ENCODE results near the gene CEP295NL. TPM values are rescaled to one million over a fixed set of nuclear protein-coding genes. Genes with fewer than 3 reads are reported as not detected.

CEP295NL gene
- total RNA-seq, 6 experiments from 2014 or later, result 0.85 to 2.7 (median 1.6) TPM

DNA sequence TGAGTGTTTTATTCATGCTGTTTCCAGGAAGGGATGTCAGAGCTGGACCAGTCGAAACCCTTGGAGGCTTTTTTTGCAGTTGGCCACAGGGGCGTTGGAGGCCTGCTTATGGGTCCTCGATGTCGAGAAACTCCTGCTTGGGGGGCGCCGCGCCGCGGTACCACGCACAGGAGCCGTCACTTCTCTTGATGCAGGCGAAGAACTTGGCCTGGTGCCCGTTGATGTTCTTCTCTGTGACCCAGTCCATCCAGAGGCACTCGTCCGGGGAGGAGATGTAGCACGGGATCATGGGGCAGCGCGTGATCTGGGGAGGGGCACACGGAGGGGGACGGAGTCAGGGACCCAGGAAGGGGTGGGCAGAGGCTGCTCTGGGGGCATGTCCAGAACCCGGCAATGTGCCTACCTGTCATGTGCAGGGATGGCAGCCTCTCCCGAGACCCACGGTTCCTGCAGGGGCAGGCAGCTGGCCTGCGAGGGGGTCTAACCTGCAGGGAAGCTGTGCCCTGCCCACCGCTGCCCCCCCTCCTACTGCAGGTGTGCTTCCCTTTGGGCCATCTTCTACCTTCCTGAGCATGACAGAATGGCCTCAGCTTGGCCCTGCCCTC is 47.3 kb downstream of the CEP295NL start:
- Mint-ChIP-seq H3K27me3 (ENCODE audit: insufficient read depth) (peaks cover 14% of the 10 kb centered on the region), H3K36me3 (ENCODE audit: low read depth) (peaks cover 25% of the 10 kb centered on the region), H3K4me1 (ENCODE audit: low read depth) (no peaks in the 10 kb centered on the region; the same call in 1 of the 2 replicates), H3K4me3 (no peak overlapping the region), H3K27ac (no peak overlapping the region), H3K9me3 (peaks cover 3% of the 10 kb centered on the region; the same call in 1 of the 2 replicates)
- TF ChIP-seq CTCF (IDR thresholded peaks at IDR 0.05), result no peak
- DNase-seq, result no peak

DNA sequence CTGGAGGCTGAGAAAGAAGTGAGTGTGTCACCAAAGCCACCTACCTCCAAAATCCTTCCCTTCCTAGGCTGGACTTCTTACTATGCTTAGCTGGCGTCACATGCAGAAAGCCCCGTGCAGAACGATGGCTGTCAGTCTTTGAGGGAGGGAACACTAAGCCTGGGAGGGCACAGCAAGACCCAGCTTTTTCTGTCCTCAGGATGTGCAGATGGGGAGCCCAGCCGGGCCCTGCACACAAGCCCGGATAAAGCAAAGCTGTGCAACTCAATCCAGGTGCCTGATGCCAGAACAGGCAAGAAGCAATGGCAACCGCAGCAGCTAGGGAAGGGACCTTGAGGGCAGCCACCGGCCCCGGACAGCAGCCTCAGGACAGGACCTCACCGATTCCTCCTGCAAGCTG is 48.5 kb downstream of the CEP295NL start:
- Mint-ChIP-seq H3K36me3 (ENCODE audit: low read depth) (peaks cover 25% of the 10 kb centered on the region), H3K4me3 (no peak overlapping the region), H3K27ac (no peak overlapping the region), H3K4me1 (ENCODE audit: low read depth) (no peaks in the 10 kb centered on the region), H3K9me3 (peaks cover 3% of the 10 kb centered on the region; the same call in 1 of the 2 replicates), H3K27me3 (ENCODE audit: insufficient read depth) (peaks cover 14% of the 10 kb centered on the region)
- no peak for TF ChIP-seq CTCF (IDR thresholded peaks at IDR 0.05)
- DNase-seq, result no peak

GRCh38 chr17:78853926-78854394 is 49.0 kb downstream of the CEP295NL start:
- H3K27ac Mint-ChIP-seq, result no peak overlapping the region
- no peak for TF ChIP-seq CTCF (IDR thresholded peaks at IDR 0.05)

DNA sequence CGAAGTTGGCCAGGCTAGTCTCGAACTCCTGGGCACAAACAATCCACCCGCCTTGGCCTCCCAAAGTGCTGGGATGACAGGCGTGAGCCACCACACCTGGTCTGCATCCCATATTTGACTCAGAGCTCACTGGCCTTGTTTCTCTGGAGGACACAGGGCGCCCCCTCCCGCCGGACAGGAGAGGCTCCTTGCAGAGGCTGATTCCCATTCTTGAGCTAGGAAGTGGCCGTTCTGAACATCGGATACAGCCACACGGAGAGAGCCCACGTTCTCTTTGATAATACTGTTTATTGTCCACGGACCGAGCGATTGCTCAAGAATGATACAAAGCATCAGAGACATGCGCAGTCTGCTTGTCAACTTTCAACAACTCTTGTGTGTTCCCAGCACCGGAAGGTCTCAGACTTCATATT is 50.3 kb downstream of the CEP295NL start:
- 0 out of 2 replicates have a peak, but pooled peaks have one; percentile 10 for TF ChIP-seq CTCF (IDR thresholded peaks at IDR 0.05)
- no peak for DNase-seq
- H3K36me3 Mint-ChIP-seq (ENCODE audit: low read depth), result peaks cover 25% of the 10 kb centered on the region
- no peak overlapping the region for H3K4me3 Mint-ChIP-seq
- peaks cover 14% of the 10 kb centered on the region for H3K27me3 Mint-ChIP-seq (ENCODE audit: insufficient read depth)
- no peak overlapping the region for H3K27ac Mint-ChIP-seq
- H3K4me1 Mint-ChIP-seq (ENCODE audit: low read depth), result no peaks in the 10 kb centered on the region
- peaks cover 3% of the 10 kb centered on the region; the same call in 1 of the 2 replicates for H3K9me3 Mint-ChIP-seq

More at GRCh38 chr17:78853926-78854394, 49.0 kb downstream of the CEP295NL start:
- no peaks in the 10 kb centered on the region for H3K4me1 Mint-ChIP-seq (ENCODE audit: low read depth)
- peaks cover 3% of the 10 kb centered on the region; the same call in 1 of the 2 replicates for H3K9me3 Mint-ChIP-seq
- no peak overlapping the region for H3K4me3 Mint-ChIP-seq
- DNase-seq, result no peak
- peaks cover 25% of the 10 kb centered on the region for H3K36me3 Mint-ChIP-seq (ENCODE audit: low read depth)
- H3K27me3 Mint-ChIP-seq (ENCODE audit: insufficient read depth), result peaks cover 14% of the 10 kb centered on the region

GRCh38 chr17:78849026-78849425 is 54.0 kb downstream of the CEP295NL start:
- Mint-ChIP-seq H3K9me3 (peaks cover 3% of the 10 kb centered on the region; the same call in 1 of the 2 replicates), H3K4me1 (ENCODE audit: low read depth) (peaks cover 10% of the 10 kb centered on the region), H3K36me3 (ENCODE audit: low read depth) (peaks cover 20% of the 10 kb centered on the region), H3K27me3 (ENCODE audit: insufficient read depth) (peaks cover 9% of the 10 kb centered on the region), H3K27ac (0 out of 2 replicates have a peak overlapping the region, but pooled peaks have one; percentile 16), H3K4me3 (no peak overlapping the region)
- no peak for DNase-seq
- no peak for TF ChIP-seq CTCF (IDR thresholded peaks at IDR 0.05)

Measured in HFFc6 (cell line).